OCI-LY3 (cell line): ENCODE data around the gene TCL1A.
"Not testable (repeated sequence)": the region's sequence is repeated elsewhere in the genome, so short reads cannot be mapped to it uniquely, and the experiment has no call there.

Source experiments
- H2AFZ ChIP-seq: fragments of 200-600, 300-600 bp; shearing (Covaris generic); 2 replicates; pipeline ENCODE4 v1.6.0; 2014; ENCODE audit warnings: antibody characterized with exemption, low read depth, low read length
- H3K27ac ChIP-seq: fragments of 200-600, 300-600 bp; sonication (generic); 2 replicates; pipeline ENCODE4 v1.5.1; 2014; ENCODE audit warnings: mild to moderate bottlenecking, low read length, moderate library complexity, mixed read lengths
- H3K27me3 ChIP-seq: fragments of 200-600, 300-600 bp; sonication (generic); 2 replicates; pipeline ENCODE4 v1.6.1; 2014; ENCODE audit warnings: low read depth, low read length, mixed read lengths
- H3K36me3 ChIP-seq: fragments of 200-600, 300-600 bp; sonication (generic); replicated peaks from 2 replicates; pipeline ENCODE3; 2014; ENCODE audit warnings: low read depth, low read length, mixed read lengths
- H3K4me1 ChIP-seq: fragments of 300-600, 200-600 bp; sonication (generic); 2 replicates; pipeline ENCODE4 v1.6.1; 2014; ENCODE audit warnings: low read length, mixed read lengths
- H3K4me2 ChIP-seq: fragments of 200-600, 300-600 bp; sonication (generic); 2 replicates; pipeline ENCODE4 v1.6.1; 2014; ENCODE audit warnings: low read length, mixed read lengths
- H3K4me3 ChIP-seq: fragments of 300-600, 200-600 bp; sonication (generic); 2 replicates; pipeline ENCODE4 v1.5.1; 2014; ENCODE audit warnings: antibody characterized with exemption, mild to moderate bottlenecking, low read length, moderate library complexity
- H3K79me2 ChIP-seq: fragments of 300-600, 200-600 bp; shearing (Covaris generic); 2 replicates; pipeline ENCODE4 v1.6.1; 2014; ENCODE audit warnings: mild to moderate bottlenecking, low read length, mixed read lengths
- H3K9ac ChIP-seq: fragments of 300-600, 200-600 bp; shearing (Covaris generic); 2 replicates; pipeline ENCODE4 v1.6.0; 2014; ENCODE audit warnings: mild to moderate bottlenecking, low read length, moderate library complexity
- H3K9me3 ChIP-seq: fragments of 200-600, 300-600 bp; shearing (Covaris generic); 2 replicates; pipeline ENCODE4 v1.6.1; 2014; ENCODE audit warnings: low read length, mixed read lengths; ENCODE audit not compliant: insufficient read depth
- H4K20me1 ChIP-seq: fragments of 200-600, 300-600 bp; sonication (generic); 2 replicates; pipeline ENCODE4 v1.6.1; 2016; ENCODE audit warnings: low read length, mixed read lengths; ENCODE audit not compliant: insufficient read depth
- EZH2phosphoT487 ChIP-seq: fragments of 200-600 bp; shearing (Covaris generic); IDR thresholded peaks from 2 replicates; pipeline ENCODE4 v1.6.1; 2018; ENCODE audit warnings: antibody characterized with exemption, mixed run types, low read depth
- TF ChIP-seq, protein P1 (sequence below): fragments of 200-600, 300-600 bp; sonication (generic); IDR thresholded peaks from 2 replicates; pipeline ENCODE4 v1.5.1; 2014; ENCODE audit warnings: antibody characterized with exemption, low read length, low read depth

The TCL1A gene

DNA sequence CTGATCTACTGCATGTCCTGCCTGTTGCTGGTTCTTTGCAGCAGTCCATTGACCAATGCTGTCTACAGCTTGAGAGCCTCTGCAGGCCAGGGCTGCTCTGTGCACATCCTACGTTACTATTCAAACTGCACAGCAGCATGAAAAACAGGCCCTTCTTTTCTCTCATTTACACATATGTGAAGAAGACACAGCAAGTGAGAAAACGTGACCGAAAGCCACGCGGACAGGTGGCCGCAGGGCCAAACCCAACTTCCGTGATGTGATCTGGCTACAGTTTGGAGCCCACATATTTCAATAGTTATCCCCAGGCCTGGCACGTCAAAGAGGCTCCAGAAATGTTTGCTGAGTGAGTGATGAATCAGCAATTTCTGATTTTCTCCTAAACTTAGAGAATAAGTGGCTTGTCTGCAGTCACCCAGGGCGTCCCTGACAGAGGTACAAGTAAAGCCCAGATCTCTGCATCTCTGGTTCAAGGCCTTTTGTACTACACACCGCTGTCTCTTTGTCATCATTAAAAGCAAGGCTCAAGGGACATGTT, 45.6 kb downstream of the TCL1A start:
- TF ChIP-seq, protein P1, sequence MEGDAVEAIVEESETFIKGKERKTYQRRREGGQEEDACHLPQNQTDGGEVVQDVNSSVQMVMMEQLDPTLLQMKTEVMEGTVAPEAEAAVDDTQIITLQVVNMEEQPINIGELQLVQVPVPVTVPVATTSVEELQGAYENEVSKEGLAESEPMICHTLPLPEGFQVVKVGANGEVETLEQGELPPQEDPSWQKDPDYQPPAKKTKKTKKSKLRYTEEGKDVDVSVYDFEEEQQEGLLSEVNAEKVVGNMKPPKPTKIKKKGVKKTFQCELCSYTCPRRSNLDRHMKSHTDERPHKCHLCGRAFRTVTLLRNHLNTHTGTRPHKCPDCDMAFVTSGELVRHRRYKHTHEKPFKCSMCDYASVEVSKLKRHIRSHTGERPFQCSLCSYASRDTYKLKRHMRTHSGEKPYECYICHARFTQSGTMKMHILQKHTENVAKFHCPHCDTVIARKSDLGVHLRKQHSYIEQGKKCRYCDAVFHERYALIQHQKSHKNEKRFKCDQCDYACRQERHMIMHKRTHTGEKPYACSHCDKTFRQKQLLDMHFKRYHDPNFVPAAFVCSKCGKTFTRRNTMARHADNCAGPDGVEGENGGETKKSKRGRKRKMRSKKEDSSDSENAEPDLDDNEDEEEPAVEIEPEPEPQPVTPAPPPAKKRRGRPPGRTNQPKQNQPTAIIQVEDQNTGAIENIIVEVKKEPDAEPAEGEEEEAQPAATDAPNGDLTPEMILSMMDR = no peak
- no peak for TF ChIP-seq EZH2phosphoT487
- no peak overlapping the region for H2AFZ ChIP-seq
- no peaks in the 10 kb centered on the region for H3K36me3 ChIP-seq
- no peaks in the 10 kb centered on the region for H3K27me3 ChIP-seq
- H4K20me1 ChIP-seq = no peaks in the 10 kb centered on the region
- H3K9me3 ChIP-seq = peaks cover 7% of the 10 kb centered on the region; the same call in 1 of the 2 replicates
- H3K4me3 ChIP-seq = no peak overlapping the region
- no peak overlapping the region for H3K9ac ChIP-seq
- H3K27ac ChIP-seq = no peak overlapping the region
- H3K79me2 ChIP-seq = no peaks in the 10 kb centered on the region
- peaks cover 43% of the 10 kb centered on the region for H3K4me1 ChIP-seq
- no peak overlapping the region for H3K4me2 ChIP-seq

DNA sequence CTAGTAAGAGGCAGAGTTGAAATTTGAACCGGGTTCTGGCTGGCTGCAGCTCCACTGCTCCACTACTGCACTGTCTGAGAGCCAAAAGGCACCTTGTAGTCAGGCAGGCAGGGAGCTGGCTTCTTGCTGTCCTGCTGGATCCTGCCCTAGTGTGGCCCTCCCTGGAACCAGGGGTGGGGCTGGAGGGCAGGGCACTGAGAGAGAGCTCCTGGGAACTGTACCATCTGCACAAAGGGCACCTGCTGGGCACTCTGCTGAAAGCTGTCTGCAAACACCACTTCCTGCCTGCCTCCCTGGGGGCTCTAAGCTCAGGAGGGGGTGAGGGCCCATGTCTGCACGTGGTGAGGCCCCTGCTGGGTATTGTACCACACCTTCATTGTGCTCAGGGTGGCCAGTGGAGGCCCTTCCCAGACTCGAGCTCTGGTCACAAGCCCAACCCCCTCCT, 46.7 kb downstream of the TCL1A start:
- no peak overlapping the region for H3K9ac ChIP-seq
- peak overlapping the region; percentile 18; the same call in 1 of the 2 replicates for H2AFZ ChIP-seq
- H3K79me2 ChIP-seq = no peaks in the 10 kb centered on the region
- H3K9me3 ChIP-seq = peaks cover 7% of the 10 kb centered on the region; the same call in 1 of the 2 replicates
- no peaks in the 10 kb centered on the region for H3K27me3 ChIP-seq
- peaks cover 53% of the 10 kb centered on the region for H3K4me1 ChIP-seq
- H3K36me3 ChIP-seq = no peaks in the 10 kb centered on the region
- H3K4me3 ChIP-seq = no peak overlapping the region
- H3K27ac ChIP-seq = no peak overlapping the region
- H3K4me2 ChIP-seq = peak overlapping the region; percentile 47
- TF ChIP-seq EZH2phosphoT487 = no peak
- TF ChIP-seq, protein P1 = no peak
- no peaks in the 10 kb centered on the region for H4K20me1 ChIP-seq

DNA sequence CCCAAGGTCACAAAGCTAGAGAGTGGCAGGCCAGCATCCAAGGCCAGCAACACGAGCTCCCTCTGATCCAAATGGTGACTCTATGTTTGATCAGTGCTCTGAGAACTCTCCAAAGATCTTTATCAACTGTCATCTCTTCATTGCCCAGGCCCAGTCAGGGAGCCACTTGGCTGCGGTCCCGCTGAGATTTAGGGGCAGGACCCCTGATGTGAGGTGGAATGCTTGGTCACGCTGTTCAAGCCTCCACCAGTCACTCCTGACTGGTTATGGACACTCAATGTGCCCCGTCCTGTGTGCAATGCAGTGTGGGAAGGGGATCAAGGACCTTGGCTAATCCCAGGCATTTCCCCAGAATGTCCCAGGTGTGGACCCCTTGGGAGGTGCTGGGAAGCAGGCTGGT, 47.5 kb downstream of the TCL1A start:
- Histone ChIP-seq H3K9me3 (peaks cover 7% of the 10 kb centered on the region; the same call in 1 of the 2 replicates), H3K4me2 (peak overlapping the region; percentile 61), H3K9ac (peak overlapping the region; percentile 10; the same call in 1 of the 2 replicates), H3K4me3 (peak overlapping the region; percentile 51; the same call in 1 of the 2 replicates), H3K36me3 (no peaks in the 10 kb centered on the region), H3K79me2 (no peaks in the 10 kb centered on the region), H3K27me3 (no peaks in the 10 kb centered on the region), H3K4me1 (peaks cover 61% of the 10 kb centered on the region), H4K20me1 (no peaks in the 10 kb centered on the region), H2AFZ (no peak overlapping the region), H3K27ac (no peak overlapping the region)
- no peak for TF ChIP-seq EZH2phosphoT487
- TF ChIP-seq, protein P1 = no peak

DNA sequence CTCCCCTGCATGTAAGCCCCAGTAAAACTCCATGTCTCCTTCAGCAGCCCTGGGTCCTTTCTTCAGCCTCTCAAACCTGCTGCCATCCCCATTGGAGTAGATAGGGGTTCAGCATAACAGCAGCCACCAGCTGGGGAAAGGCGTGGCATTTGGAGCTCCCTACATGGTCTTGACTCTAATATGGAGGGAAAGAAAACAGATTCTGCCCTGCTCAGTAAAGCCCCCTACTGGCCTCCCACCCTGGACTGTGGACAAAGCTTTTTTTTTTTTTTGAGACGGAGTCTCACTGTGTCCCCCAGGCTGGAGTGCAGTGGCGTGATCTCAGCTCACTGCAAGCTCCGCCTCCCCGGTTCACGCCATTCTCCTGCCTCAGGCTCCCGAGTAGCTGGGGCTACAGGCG, 48.4 kb downstream of the TCL1A start:
- H3K79me2 ChIP-seq, H3K27me3 ChIP-seq, H3K9me3 ChIP-seq, H3K36me3 ChIP-seq, H4K20me1 ChIP-seq: not testable (repeated sequence)
- H3K4me1 ChIP-seq = peaks cover 61% of the 10 kb centered on the region
- peak overlapping the region; percentile 61 for H3K4me2 ChIP-seq
- peak overlapping the region; percentile 29; the same call in 1 of the 2 replicates for H3K9ac ChIP-seq
- peak overlapping the region; percentile 51 for H3K4me3 ChIP-seq
- peak overlapping the region; percentile 47 for H2AFZ ChIP-seq
- peak overlapping the region; percentile 37; the same call in 1 of the 2 replicates for H3K27ac ChIP-seq
- TF ChIP-seq, protein P1 = peak; percentile 29
